ENCODE measurements around the gene SGSM1.

Gene SGSM1

DNA sequence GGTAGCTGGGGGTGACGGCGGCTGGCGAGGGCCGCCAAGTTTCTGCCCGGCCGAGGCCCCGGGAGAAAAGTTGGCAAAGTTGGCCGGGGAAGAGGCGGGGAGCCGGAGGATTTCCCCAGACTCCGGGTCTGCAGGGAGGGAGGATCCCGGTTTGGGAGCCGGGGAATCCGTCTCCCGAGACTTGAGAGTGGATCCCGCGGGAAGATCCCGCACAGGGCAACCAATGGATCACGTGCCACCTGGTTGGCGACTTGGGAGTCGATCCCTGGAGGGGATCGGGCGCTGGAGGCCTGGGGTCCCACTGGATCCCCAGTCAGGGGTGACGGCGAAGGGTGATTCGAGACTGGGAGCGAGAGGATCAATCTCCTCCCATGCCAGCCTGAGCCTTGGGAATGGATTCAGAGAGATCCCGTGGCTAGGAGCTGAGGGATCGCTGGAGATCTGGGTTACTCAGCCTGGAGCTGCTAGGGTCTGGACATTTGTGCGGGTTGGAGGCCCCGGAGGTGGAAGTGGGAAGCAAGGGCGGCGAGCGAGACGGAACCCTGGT lies 146.9 kb downstream of the SGSM1 start:
- peak; percentile 59 to 72 for DNase-seq

DNA sequence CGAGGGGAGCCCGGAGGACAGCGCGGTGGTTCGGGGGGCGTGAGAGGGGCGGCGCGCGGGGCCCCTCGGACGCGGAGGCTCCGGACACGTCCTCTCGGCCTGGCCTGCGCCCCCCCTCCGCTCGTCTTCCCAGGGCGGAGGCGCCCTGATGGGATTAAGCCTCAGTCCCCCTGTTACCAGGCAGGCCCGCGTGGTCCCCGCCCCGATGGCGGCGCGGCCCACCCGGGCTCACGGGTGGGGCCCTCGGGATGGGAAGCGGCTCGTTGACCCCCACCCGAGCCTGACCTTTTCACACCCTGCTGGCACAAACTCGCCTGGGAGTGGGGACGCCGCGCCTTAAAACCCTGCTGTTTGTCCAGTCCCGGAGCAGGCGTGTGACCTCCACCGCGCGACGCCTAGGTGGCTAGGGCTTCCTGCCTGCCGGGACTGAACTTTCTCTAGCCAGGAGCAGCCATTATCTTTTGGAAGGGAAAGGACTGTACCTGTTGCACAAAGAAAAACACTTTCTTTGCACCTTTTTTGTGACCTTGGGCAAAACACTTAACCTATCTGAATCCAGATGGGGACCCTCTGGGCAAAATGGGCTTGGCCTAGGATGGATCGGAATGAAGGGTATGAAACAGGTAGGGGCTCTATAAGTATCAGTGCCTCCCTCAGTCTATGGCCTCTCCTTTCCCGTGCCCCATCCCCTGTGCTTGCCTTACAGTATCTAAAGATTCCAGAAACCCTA lies 147.5 kb downstream of the SGSM1 start:
- DNase-seq, result peak in 1 of 2 experiments; percentile 12

DNA sequence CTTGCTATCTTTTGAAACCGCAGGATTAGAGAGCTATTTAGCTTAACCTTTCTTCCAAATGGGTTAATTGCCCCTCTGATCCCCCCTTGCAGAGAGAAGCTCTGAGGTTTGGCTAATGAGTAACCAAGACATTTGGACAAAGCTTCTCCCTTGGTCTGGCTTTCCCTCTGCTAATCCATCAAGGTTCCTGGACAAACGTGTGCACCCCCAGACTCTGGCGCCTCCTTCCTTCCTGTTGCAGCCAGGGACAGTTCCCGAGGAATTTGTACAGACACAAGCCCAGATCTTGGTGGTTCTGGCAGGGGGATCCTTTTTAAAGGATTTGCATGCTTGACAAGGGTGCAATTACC lies 148.1 kb downstream of the SGSM1 start:
- DNase-seq, result peak in 1 of 2 experiments; percentile 22

DNA sequence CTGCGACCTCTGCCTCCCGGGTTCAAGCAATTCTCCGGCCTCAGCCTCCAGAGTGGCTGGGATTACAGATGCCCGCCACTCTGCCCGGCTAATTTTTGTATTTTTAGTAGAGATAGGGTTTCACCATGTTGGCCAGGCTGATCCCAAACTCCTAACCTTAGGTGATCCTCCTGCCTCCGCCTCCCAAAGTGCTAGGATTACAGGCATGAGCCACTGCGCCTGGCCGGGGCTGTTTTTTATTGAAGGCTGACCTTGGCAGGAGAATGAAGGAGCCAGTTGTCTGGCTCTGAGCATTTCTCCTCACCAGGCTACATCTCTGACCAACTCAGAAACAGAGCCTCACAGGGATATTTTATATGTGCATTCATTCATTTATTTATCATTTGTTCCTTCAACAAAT lies 148.8 kb downstream of the SGSM1 start:
- DNase-seq, result no peak

DNA sequence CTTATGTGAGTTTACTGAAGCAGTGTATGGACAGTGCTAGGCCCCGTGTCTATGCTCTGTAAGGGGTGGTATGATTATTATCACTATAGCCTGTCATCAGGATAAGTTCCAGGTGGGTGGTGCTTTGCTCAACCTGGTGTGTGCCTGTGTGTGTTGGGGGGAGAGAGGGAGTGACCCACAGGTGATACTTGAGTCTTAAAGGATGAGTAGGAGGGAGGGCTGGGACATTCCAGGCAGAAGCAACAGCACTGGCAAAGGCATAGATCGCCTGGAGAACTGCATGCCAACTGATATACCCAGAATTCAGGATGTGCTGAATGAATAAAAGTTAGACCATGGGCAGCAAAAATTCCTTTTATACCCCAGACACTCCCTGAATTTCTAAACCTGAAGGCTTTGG lies 151.0 kb downstream of the SGSM1 start:
- no peak for DNase-seq

DNA sequence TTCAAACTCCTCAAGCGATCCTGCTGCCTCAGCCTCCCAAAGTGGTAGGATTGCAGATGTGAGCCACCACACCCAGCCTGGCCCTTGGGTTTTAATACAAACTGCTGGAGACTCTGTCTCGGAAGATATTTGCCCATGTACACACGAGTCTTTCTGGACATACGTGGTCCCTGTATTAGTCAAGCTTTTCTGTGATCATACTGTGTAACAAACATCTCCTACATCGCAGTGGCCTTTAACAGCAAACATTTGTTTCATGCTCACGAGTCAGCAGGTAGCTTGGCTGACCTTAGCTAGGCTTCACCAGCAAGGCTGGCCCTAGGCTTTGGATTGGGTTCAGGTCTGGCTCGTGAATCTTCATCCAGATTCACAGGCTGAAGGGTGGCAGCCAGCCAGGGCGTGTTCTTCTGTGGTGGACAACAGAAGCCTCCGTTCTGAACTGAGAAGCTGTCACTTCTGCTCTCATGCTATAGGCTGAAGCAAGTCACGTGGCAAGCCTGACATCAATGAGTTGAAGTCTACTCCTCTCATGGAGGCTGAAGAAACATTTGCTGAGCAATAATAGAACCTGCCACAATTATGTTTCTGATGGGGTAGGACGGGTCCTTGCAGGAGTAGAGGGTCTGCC lies 155.3 kb downstream of the SGSM1 start:
- no peak for DNase-seq

DNA sequence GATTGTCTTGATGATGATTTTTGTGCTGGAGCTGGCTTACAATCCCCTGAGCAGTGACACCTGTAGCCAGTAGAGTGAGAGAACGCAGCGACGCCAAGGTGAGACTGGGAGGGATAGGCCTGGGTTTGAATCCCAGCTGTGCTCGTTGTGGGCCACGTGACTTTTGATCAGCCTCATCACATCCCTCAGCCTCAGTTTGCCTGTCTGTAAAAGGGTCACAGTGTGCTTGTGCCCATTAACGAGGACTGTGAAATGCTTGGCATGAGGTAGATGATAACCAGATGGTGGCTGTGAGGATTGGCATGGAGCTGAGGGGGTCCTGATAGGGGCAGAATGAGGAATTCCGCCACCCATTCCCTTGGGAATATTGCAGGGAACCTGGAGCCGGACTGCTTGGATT lies 156.1 kb downstream of the SGSM1 start:
- no peak for DNase-seq

DNA sequence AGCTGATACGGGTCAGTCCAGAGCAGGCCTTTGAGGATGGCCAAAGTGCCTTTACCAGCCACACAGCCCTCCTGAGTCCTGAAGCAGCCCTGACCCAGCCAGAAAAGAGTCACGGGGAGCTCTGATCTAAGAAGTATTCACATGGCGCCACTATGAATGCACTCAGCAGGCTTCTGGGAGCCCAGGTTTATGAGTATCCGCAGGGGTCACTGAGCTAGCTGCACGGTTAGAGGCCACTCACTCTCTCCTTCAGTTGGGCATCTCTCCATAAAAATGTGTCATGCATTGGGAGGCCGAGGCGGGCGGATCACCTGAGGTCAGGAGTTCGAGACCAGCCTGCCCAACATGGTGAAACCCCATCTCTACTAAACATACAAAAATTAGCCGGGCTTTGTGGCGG lies 156.8 kb downstream of the SGSM1 start:
- DNase-seq, result no peak

DNA sequence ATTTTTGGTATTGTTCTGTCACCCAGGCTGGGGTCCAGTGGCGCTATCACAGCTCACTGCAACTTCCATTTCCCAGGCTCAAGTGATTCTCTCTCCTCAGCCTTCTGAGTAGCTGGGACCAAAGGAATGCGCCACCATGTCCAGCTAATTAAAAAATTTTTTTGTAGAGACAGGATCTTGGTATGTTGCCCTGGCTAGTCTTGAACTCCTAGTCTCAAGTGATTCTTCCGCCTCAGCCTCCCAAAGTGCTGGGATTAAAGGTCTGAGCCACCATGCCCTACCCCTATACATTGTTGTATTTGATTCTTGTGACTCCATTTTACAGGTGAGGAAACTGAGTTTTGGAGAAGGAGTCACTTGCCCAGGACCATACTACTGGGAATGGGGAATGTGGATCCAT lies 158.4 kb downstream of the SGSM1 start:
- no peak for DNase-seq

DNA sequence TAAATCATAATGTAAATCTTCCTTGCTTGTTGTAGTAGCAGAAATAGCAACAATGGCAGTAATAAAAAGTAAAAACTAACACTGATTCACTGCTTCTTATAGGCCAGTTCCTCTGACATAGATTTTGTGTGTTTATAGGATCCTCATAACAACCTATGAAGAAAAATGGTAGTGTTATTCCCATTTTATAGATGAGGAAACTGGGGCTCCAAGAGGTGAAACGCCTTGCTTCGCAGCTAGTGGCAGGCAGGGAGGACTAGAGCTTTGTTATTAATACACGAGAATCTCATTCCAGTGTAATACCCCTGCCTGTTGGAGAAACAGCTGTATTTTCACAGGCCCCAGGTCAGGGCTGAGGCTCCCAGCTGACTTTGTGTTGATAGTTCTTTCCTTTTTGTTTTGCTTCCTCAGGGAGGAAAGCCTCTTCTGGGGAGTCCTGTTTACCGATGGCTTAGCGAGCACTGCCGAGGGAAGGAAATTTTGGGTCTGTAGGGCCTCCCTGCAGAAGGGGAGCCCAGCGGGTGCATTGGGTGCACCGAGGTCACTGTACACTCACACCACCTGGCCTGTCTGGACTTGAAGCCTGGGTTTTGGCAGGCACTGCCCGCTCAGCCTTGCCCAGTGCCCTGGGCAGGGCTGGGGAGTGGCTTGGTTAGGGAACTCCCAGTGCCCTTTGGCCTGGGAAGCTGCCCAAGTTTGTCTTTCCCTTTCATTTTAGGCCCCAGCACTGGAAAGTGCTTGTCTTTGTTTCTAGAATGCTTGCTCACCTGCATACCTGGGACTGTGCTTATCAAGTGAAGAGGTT lies 160.0 kb downstream of the SGSM1 start:
- no peak for DNase-seq

DNA sequence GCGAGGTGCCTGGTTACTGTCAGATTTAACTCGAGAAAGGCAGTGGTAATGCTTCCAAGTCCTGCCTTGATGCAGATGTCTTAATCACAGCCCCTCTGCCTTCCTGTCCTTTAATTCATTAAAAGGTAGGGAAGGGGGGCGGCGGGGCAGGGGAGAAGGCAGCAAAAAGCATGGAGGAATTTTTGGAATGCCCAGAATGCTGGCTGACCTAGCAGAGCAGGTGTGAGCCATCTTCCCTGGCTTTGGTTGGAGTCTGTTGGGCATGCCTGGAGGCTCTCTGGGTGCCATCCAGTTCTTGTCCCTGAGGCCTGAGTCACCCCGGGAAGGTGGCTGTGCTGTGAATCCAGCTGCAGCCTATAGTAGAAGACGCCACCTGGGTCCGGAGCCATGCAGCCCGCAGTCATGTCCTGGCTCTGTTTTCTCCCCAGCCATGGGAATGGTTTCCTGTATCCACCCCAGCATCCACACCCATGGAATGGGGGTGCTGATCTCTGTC lies 162.1 kb downstream of the SGSM1 start:
- DNase-seq, result no peak

DNA sequence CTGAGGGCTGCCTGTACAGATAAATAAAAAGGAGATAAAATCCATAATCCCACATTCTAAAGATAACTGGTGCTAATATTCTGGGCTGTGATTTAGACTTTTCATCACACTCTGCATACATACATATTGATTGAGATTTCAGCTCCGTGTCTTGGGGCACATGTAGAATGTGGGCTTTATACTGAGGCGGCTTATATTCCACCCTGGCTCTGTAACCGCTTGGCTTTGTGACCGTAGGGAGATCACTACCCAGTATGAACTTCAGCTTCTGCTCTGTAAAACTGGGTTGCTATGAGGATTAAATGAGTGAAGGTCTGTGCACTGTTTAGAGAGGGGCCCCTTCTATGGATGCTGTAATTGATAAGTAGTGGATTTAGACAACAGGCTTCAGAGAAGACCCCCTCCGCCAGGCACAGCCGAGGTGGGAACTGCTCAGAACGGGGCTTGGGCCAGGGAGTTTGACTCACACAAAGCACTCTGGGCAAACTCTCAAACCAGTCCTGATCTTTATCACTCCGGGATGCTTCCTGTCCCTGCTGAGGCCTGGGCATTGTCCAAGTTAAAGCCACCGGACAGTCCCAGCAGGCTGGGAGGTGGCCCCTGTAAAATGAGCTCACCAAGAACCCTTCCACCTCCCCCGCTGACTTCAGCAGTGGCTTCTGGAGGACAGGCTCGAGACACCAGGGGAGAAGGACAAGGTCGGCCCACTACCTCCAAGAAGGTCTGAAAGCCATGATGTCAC lies 163.7 kb downstream of the SGSM1 start:
- no peak for DNase-seq

DNA sequence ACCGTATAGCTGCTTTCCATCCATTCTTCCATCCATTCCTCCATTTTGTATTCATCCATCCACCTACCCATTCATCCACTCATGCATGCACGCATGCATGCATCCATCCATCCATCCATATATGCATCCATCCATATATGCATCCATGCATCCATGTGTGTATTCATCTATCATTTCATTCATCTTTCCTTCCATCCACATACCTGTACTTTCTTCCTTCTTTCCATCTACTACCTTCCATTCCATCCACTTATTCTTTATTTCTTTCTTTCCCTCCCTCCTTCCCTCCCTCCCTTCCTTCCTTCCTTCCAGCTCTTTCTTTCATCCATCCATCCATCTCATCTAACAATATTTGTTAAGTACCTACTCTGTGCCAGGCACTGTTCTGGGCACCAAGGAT lies 166.4 kb downstream of the SGSM1 start:
- no peak for DNase-seq

DNA sequence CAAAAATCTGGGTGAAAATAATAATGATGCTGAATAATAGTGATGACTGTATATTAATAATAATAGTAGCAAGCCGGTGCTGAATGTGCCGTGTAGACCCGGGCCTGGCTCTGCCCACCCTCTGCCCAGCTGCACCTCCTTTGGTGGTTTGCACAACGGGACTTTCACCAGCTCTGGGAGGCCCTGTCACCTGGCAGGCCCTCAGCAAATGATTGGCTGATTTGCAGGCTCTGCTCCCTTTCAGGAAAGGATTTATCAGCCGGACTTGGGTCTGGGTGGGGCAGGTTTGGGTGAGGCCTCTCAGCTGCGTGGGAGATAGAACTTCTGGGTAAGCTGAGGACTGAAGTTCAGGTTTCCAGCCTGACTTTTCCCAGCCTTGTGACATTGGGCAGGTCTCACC lies 167.9 kb downstream of the SGSM1 start:
- DNase-seq, result no peak

DNA sequence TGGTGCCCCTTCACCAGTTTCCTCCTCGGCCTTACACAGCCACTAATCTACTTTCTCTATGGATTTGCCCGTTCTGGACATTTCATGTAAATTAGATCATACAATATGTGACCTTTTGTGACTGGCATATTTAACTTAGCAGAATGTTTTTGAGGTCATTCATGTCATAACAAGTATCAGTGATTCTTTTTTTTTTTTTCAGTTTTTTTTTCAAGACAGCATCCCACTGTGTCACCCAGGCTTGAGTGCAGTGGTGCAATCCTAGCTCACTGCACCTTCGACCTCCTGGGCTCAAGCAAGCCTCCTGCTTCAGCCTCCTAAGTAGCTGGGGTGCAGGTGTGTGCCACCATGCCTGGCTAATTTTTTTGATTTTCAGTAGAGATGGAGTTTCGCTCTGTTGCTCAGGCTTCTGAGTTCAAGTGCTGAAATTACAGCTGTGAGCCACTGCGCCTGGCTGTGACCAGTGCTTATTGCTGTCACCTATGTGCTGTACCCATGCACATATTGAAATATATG lies 169.2 kb downstream of the SGSM1 start:
- DNase-seq, result no peak

DNA sequence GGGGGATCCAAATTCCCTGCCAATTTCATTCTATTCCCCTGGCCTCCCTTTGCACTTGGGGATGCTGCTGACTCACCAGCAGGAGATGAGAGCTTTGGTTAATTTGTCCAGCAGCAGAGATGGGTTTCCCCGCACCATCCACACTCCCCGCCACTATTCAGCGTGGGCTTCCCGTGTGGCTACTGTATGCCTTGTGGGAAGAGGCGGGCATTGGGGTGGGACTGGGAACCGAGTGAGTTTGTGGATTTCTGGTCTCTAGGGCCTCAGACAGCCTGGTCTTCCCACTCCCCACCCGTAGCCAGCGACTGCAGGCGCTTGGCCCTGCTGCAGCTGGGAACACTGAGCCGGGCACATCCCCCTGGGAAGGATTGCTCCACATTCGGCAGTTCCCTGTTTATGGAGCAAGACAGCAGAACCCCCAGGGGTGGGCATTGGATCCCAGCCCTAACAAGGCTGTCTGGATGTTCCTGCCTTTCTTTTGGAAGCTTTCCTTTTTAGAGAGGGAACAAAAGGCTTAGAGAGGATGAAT lies 169.9 kb downstream of the SGSM1 start:
- no peak for DNase-seq

DNA sequence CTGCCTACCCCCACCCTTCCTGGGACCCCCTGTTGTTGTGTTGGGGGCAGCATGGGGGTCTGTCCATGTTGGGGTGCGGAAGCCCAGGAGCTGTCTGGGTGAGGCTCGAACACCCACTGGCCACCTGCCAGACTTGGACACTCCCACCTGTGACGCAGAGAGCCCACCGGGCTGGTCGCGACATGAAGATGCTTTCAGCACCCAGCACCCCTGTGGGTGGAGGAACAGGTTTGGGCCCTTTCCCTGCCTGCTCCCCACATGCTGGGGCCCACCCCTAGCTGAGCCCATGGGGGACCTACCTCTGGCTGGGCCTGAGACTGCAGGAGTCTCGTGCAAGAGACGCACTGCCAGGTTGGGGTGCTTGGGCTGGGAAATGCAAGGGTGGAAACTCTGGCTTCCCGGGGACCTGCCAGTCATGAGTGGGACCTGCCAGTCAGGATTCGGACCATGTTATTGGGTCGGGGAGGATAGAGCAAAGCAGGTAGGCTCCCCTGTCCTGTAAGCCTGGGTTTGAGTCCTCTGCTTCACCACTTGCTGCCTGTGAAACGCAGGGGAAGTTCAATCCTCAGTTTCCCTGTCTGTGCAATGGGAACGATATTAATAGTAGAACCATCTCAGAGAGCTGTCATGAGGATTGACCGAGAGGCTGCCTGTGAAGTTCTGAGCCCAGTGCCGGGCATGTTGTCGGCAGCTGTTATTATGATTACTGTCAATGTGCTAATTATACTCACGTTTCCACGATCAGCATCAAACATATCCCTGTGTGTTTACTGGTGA lies 170.6 kb downstream of the SGSM1 start:
- DNase-seq, result no peak
